ENCODE results near the gene CLDN19.
"Not testable (repeated sequence)": the region's sequence is repeated elsewhere in the genome, so short reads cannot be mapped to it uniquely, and the experiment has no call there.

CLDN19 gene

DNA sequence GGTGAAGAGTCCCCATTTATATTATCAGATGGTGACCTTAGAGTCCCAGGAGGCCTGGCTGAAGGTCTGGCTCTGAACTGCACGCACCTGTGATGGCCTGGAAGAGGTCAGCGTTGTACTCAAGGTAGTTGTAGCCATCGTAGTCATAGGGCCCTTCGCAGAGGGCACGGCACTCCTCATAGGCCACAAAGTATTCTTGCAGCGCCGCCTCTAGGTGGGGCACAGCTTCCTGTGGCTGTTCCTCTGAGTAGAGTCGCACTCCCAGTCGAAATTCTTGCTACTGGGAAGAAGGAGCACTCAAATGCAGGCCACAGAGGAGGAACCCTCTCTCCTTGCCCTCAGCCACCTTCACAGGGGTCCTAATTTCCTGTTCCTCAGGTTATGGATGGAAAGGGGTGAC lies 19.1 kb upstream of the CLDN19 start:
- DNase-seq (ENCODE audit: low read depth in 2 of 2) = no peak

DNA sequence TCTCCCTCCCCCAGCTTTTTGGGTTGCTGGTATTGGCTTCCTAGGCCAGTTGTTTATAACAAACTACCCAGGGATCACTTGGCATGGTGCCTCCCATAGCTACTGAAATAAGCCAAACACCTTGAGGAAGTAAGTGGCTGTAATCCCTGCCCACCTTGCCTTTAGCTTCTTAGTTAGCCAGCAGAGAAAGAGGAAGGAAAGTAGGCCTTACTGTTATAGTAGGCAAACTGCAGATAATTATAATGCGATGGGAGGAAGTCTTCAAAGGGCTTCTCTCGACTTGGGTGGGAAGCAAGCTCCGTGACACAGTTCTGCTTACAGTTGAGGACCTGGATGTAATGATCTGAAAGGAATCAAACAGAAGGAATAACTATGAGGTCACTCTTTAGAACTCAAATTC lies 18.6 kb upstream of the CLDN19 start:
- DNase-seq (ENCODE audit: low read depth in 2 of 2) = no peak

DNA sequence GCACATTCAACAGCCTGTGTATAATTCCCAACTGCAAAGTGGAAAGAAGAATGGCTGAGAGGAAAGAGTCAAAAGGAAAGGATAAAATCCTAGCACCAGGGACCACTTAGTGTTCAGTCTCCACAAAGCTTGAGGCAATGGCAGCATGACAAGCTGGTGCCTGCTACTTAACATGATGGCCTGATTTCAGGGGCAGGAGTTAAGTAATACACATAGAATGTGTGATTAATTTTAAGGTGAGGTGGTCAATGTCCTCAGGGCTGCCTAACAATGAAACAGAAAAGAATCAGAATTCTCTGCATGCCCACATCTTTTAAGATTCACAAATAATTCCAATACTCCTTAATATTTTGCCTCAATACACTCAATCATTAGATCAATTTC lies 17.8 kb upstream of the CLDN19 start:
- no peak for DNase-seq (ENCODE audit: low read depth in 2 of 2)

DNA sequence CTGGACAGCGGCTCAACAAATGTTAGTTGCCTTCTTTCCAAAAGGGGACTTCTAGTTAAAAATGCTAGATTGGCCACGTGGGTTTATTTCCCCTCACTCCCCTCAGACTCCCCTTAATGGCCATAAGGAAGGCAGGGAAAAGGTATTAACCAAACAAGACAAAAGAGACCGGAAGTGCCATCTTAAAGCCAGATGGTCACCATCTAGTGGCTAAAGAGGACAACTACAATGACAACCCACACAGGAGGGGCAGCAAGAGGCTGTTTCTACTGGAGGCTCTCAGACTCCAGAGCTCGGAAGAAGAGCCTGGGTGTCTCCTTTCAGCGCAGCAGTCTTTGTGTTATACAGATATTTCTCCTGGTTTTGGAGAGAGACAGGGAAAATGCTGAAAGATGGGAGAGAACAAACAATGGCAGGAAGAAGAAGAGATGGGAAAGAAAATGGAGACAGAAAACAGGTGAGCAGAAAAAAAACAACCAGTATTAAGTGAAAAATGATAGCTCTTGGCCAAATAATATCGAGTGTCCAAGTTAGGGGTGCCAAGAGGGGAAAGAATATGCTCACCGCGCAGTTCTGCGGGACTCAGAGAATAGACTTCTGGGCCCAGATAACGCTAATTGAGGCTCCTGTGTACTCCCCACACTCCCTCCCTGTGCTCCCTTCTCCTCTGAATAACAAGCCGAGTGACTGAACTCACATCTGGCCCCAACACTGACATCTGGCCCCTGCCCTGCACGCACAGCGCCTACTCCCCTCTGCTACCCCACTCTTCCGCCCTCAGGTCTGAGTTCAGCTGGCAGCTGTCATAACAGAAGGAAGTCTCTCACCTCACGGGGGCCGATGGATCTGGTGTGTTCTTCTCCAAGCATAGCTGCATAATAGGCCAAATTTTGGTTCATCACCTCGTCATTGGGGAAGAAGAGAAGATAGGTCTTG lies 17.2 kb upstream of the CLDN19 start:
- DNase-seq (ENCODE audit: low read depth in 2 of 2) = no peak

DNA sequence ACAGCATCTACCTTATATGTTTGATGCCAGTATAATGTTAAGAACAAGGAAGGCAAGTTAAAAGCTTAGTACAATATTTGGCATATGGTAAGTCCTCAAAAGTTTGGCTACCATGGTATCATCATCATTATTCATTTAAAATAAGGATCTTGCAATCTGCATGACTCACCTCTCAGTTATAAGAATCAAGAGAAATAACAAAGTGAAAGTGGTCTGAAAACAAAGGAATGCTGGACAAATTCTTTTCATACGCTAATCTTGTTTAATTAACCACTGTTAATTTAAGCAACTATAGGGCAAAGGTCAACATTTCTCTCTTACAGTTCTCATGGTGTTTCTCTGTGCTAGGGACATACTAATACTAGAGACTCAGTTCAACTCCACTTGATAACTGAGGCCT lies 13.0 kb upstream of the CLDN19 start:
- no peak for DNase-seq (ENCODE audit: low read depth in 2 of 2)

DNA sequence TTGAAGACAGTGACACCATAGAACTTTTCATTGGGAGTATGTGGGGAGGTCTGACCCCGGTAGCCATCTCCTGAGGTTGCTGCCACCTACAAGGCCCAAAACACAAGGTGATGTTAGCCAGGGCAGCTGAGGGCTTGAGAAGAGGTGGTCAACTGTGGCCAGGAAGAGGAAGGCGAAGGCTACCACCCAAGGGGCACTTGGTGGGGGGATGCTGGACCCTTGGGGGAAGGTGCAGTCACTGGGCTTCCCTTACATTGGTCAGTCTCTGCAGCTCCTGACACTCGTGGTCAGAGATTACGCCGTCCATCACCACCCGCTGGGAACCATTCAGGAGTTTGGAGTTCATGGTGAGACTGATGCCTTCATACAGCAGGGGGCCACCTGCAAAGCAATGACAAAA lies 12.2 kb upstream of the CLDN19 start:
- no peak for DNase-seq (ENCODE audit: low read depth in 2 of 2)

DNA sequence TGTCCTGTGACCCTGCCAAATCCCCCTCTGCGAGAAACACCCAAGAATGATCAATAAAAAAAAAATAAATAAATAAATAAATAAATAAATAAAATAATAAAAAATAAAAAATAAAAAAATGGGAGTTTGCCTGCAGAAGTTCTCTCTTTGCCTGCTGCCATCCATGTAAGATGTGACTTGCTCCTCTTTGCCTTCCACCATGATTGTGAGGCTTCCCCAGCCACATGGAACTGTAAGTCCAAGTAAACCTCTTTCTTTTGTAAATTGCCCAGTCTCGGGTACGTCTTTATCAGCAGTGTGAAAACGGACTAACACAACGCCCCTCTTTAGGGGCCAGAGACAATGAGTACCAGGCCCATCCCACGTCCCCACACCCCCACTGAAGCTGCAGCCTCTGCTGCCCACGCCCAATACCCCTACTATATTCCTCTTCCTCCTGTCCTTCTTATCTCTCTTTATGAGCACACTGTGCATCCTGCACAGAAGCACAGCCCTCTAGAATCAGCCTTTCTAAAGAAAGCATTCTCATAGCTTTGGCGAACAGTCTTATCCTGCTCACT lies 11.6 kb upstream of the CLDN19 start:
- not testable (repeated sequence) for DNase-seq (ENCODE audit: low read depth in 2 of 2)

DNA sequence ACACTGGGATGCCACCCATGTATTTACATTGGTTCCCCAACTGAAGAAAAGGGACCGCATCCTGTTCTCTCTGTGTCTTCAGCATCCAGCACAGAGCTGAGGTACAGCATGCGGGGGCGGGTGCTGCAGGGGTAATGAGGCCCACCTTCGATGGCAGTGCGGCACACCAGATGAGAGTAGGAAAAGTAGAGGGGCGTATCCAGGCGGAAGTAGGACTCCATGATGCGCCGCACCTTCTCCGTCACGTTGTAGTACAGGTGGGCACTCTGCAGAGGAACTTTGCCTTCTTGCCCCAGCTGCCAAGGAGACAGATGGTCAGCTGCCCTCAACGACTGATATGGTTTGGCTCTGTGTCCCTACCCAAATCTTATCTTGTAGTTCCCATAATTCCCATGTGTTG lies 10.0 kb upstream of the CLDN19 start:
- no peak for DNase-seq (ENCODE audit: low read depth in 2 of 2)

DNA sequence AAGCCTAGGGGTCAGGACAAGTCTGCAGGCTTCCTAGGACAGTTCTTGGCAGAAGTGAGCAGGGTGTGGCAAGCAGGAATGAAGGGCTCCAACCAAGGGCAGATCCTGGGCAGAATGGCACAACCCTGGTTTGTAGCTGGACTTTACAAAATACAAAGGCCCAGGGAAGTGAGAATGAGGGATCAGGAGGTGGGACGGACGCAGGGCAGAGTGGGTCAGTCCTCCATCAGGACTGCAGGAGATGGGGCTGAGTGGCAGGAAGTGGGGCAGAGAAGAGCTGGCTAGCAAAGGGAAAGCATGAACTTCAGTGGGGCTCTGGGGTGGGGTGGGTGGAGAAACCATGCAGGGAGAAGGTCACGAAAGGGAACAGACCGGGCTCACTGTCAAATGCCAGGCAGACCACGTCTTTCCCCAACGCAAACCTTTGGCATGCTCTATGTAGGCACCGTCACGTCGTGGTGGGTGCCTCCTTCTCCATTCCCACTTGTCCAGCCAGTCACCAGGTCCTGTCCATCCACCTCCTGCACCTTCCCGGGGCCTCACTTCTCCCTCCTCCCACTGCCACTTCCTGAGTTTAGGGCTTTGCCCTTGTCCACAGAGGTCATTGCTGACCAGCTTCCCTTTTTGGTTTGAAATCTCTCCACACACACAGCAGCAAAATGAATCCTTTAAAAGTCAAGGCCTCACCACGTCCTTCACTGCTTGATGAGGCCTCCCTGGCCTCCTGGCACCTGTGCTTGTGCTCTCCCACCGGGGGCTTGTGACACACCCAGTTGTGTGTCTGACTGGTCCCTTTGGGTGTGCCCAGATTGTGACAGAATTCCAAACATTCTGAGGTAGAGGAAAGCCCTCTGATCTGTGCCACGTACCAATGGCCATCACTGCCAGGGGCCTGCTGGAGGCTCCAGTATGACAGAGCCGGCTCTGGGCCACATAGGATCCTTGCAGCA lies 8.7 kb upstream of the CLDN19 start:
- no peak for DNase-seq (ENCODE audit: low read depth in 2 of 2)

DNA sequence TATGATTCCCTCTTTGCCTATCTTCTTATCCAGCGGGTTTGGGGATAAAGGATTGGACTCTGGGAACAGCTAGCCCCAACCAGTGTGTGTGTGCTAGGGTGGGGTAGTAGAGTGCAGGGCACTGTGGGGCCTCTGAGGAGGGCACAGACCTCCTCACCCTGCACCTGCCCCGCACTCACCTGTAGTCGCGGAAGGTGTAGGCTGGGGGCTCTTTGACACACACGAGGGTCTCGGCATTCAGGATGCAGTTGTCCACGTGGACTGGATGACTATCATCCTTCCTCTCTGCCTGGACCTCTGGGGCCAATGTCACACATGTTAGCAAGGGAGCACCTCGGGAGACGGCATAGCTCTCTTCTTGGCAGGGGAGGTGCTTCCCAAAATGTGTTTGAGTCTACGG lies 8.0 kb upstream of the CLDN19 start:
- no peak for DNase-seq (ENCODE audit: low read depth in 2 of 2)

DNA sequence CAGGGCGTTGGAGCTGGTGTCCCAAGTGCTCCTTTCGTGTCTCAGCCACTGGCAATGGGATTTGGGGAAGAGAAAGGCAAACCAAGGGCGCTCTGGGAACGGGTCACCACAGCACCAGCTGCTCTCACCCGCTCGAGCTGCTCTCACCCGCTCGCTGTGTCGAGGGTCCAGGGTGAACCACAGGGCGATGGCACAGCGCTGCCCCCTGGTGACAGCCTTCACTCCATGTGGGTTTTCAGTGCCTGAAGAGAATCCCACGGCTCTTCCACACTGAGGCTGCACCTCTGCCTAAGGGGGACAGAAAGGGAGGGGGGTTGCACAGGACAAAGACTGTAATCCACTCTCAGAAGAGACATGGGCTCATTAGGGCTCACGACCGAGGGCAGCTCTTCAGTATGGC lies 7.1 kb upstream of the CLDN19 start:
- DNase-seq (ENCODE audit: low read depth in 2 of 2) = no peak

DNA sequence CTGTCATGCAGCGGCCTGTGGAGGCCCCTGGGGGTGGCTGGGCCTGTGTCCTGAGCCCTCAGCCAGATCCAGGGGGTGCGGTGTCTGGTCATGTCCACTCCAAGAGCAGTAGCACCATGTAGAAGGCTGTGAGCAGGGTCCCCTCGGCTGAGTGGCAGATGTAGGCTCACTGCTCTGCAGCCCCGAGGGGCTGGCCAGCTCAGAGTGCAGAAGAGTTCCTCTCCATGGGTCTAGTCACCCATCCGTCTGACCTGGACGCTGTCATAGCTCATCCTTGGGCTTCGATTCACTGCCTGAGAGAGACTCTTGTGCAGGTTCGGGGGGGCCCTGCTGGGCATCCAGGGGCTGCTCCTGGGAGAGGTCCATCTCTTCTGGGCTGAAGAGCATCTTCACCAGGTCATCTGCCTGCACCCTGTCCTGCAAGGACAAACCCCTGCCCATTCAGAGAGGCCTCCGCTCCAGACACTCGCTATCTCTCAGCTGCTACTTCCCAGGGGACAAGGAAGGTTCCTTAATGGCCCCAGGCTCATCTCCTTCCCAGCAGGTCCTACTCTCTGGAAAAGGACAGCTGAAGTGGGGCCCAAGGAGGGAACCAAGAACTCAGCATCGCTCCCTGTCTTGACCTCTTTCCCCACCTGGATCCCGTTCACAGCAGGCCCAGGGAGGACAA lies 6.5 kb upstream of the CLDN19 start:
- no peak for DNase-seq (ENCODE audit: low read depth in 2 of 2)

DNA sequence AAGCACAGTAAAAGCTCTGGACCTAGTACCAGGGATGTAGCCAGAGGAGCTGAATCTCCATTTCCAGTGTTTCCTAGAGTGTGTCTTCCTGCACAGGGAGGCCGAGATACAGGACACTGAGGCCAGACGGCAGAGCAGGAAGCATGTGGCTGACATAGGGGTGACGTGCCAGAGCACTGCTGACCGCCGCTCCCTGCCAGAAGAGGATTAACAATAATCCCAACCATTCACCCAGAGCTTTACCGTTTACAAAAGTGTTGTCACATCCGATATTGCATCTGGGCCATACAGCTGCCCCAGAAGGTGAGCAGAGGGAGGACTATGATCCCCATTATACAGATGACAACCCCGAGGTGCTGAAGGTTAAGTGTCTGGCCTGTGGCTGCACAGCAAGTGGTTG lies 5.8 kb upstream of the CLDN19 start:
- no peak for DNase-seq (ENCODE audit: low read depth in 2 of 2)

DNA sequence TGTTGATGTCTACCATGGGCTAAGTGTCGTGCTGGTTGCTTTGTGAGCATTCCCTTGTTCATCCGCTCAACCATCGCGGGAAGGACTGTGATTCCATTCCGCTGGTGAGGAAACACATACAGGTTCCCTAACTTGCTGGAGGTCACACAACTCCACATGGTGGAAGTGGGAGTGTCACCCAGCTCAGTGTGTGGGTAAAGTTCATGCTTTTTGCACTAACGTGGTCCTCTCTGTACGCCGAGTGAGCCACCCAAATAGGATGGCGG lies 4.0 kb upstream of the CLDN19 start:
- no peak for DNase-seq (ENCODE audit: low read depth in 2 of 2)

DNA sequence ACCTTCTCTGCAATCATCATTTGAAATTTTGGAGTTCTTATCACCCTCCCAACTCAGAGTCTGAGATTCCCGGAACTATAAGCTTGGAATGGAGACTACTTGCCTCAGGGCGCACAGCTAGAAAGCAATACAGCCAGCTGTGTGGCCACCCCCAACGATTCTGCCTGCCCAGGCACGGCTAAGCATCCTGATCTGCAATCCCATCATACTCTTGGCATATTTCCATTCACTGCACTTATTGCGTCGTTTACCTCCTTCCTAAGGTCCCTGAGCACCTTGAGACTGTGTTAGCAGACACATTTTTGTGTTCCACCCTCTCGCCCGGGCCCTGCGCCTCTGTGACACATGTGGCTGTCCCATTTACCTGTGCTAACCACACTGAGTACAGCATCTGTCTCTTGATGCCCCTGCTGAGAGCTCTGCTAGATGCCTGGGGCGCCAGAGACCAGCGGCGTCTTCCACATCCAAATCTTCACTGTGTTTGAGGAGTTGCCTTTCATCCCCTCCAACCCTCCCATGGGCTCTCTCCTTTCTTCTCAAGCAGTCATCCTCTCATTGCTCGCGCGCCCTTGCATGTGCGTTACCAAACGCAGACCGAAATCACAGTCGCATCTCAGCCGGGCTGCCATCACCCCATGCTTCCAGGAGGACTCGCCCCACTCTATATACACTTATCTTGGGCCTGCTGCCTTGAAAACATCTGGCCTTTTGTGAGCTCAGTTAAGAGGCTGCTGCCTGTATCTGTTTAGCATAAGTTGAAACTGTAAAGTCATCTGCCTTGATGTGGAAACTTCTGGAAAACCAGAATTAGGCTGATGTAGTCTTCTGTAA lies 3.5 kb upstream of the CLDN19 start:
- no peak for DNase-seq (ENCODE audit: low read depth in 2 of 2)

DNA sequence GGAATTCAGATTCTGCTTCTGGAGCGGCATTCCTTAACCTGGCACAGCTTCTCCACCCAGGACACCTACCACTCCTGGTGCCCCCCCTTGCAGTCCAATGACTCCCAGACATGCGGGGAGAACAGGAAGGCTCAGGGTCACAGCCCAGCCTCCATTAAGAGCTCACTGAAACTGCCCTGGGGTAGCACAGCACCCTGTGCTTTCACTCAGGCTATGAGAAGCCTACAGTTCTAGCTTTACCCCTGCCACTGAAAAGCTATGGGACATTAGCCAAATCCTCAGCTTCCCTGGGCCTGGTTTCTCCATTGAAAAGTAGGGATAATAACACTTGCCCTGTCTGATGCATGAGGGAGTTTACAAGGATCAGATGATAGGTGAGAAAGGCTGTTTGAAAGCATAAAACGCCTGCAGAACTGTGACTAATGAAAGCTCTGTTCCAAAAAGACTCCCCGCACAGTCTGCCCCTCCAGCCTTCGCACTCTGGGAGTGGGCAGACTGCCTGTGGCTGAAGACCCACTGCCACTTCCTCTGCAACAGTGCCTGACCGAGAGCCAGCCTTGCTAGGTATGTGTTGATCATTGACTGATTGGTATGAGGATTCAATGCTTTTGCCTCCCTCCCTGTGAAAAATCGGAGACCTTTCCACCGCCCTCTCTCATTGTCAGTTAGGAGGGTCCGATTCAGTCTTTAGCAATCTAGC lies 2.7 kb upstream of the CLDN19 start:
- no peak for DNase-seq (ENCODE audit: low read depth in 2 of 2)

DNA sequence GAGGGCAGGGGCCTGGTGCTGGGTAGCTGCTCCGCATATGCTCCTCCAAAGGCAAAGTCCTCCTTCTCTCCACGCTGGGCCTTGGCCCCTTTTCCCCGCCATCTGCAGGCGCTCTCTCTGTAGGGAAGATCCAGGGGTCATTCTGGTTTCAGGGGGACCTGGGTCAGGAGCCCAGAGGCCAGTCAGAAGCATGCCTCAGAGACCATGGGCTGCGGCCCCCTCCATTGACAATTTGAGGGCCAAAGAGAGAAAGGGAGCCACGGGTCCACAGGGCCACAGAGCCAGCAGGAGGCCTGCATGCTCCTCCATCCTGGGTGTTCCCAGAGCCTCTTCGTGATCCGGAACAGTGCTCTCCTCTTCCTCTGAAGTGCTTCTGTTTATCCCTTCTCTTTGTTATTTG lies 2.1 kb upstream of the CLDN19 start:
- no peak for DNase-seq (ENCODE audit: low read depth in 2 of 2)

DNA sequence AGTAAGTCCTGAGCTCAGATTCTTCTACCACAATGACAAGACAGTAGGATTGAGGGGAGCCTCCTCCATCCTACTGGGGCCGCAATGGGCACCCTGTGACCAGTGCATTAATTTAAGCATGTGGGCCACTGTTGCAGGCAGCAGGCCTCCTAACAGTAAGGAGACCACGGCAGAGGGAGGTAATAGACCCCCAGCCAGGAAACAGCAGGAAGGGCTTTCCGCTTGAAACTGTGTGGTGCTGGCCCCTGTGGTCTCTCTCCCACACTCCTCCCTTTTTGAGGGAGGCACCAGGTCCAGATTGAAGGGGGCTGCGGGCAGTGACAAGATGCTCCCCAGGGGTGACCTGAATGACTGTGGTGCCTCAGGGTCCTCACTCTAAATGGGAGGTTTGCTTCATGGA lies 1.7 kb upstream of the CLDN19 start:
- no peak for DNase-seq (ENCODE audit: low read depth in 2 of 2)

DNA sequence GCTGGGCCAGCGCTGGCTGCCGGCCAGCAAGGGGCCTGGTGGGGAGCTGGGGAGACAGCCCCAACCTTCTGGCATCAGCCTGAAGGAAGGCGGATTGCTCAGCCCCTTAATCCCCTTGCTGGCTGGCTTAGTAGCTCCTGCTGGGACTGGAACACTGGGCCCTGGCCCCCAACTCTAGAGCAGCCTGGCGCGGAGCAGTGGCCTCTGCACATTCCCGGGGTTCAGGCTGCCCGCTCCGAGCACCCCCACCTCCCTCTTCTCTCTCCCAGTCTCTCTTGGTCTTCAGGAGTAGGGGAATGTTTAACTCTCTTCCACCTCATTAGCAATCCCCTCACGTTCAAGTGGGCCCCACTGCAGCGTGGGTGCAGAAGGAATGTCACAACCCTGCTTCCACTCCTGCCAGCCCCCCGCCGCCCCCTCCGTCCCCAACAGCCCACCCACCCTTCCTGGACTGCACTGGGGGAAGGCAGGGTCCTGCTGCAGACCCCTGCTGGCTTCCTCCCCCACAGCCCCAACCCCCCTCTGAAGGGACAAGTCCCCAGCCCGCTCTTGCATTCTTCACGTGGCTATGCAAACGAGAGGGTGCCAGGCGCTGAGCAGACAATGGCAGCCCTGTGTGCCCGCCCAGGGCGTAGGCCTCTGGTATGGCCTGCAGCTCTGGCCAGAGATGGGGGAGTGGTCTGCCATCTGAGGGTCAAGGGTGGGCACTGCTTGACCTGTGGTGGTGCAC lies 980 bp upstream of the CLDN19 start:
- DNase-seq (ENCODE audit: low read depth in 2 of 2) = no peak

DNA sequence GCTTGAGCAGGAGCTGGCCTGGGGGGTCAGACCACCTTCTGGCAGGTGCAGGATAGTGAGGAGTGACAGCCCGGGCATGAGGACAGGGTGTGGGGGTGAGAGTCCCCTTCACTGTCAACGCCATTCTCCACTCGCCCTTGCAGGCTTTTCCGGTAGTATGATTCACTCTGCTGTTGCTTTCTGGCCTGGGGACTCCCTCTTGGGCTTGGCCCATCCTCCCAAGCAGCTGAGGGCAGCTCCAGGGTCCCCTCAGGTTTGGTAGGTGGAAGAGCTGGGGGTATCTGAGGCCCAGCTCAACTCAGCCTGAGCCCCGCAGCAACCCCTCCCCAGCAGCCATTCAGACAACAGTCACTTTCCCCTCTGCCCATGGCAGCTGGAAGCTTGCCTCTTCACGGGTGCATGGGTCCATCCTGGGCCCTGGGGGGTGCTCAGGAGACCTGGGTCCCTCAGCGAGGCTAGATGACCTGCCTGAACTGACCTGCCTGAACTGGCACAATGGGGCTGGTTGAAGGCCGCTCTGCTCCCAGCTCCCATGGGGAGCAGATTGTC lies 1.3 kb downstream of the CLDN19 start:
- no peak for DNase-seq (ENCODE audit: low read depth in 2 of 2)

Measured in stimulated activated CD8-positive, alpha-beta memory T cell treated with anti-CD3 and anti-CD28 coated beads, Interleukin-15, amount 100 ng/mL, for 4 hours (primary cell).